Spinal cord (tissue), 10 donors: ENCODE results near the gene KCND2. TPM values are rescaled to one million over a fixed set of nuclear protein-coding genes. Genes with fewer than 3 reads are reported as not detected.
"Not testable (repeated sequence)": the region's sequence is repeated elsewhere in the genome, so short reads cannot be mapped to it uniquely, and the experiment has no call there.

Experiments
- DNase-seq, 6 donors: peaks; one replicate each; pipeline versions ENCODE4 v3.0.0 to v3.0.0-alpha.2; 2013 to 2015; ENCODE audit warnings: low spot score in 6 of 6, low read depth in 4 of 6
- H3K27ac ChIP-seq: one replicate; pipeline ENCODE4 v1.5.1; 2013; ENCODE audit warnings: low read depth, low read length, control low read depth
- H3K27me3 ChIP-seq: one replicate; pipeline ENCODE4 v1.6.1; 2013; ENCODE audit warnings: low read length; ENCODE audit not compliant: control insufficient read depth, insufficient read depth
- H3K36me3 ChIP-seq: one replicate; pipeline ENCODE4 v1.6.1; 2013; ENCODE audit warnings: low read length; ENCODE audit not compliant: control insufficient read depth, insufficient read depth
- H3K4me1 ChIP-seq: one replicate; pipeline ENCODE4 v1.6.1; 2013; ENCODE audit warnings: low read length; ENCODE audit not compliant: control insufficient read depth, insufficient read depth
- H3K4me3 ChIP-seq: one replicate; pipeline ENCODE4 v1.5.1; 2013; ENCODE audit warnings: low read depth, low read length, control low read depth
- H3K9me3 ChIP-seq: one replicate; pipeline ENCODE4 v1.6.1; 2013; ENCODE audit warnings: low read length; ENCODE audit not compliant: control insufficient read depth, insufficient read depth
- WGBS: methylation state at CpG from one replicate; pipeline ENCODE4 v1.1.5; 2013; ENCODE audit warnings: missing lambda C conversion rate; ENCODE audit not compliant: insufficient coverage; 5-methylcytosine and 5-hydroxymethylcytosine counted together
- polyA plus RNA-seq, 2 donors: library from polyadenylated mRNA; unstranded; fragments of 120-200 nt; gene quantifications; one replicate each; pipeline ENCODE4 v1.2.1, GENCODE V29; 2013; ENCODE audit not compliant: insufficient read length in 2 of 2
- total RNA-seq, 2 donors: library from RNA; depleted of rRNA in 1 of 2; stranded (reverse); fragments of 120-200 nt in 1 of 2; fragments of >200 nt in 1 of 2; gene quantifications; one replicate each; pipeline versions ENCODE4 v1.2.3 to v1.2.4, GENCODE V29; 2013 to 2014
- donor health status: healthy.

The KCND2 gene
- total and polyA plus RNA-seq, 4 donors: 25.2 to 86.4 (median 63.4) TPM

GRCh38 chr7:120684463-120684862, 411.5 kb downstream of the KCND2 start:
- 44% methylated on average over 3 of the region's 6 CpGs for WGBS
- H3K27ac ChIP-seq: no peak overlapping the region
- DNase-seq: no peak
- H3K4me3 ChIP-seq: no peak overlapping the region
- no peaks in the 10 kb centered on the region for H3K36me3 ChIP-seq
- H3K9me3 ChIP-seq: no peaks in the 10 kb centered on the region
- no peaks in the 10 kb centered on the region for H3K27me3 ChIP-seq
- H3K4me1 ChIP-seq: no peaks in the 10 kb centered on the region

GRCh38 chr7:120691915-120692314, 418.9 kb downstream of the KCND2 start:
- WGBS: 93% methylated on average over 2 of the region's 2 CpGs
- Histone ChIP-seq H3K4me3 (no peak overlapping the region), H3K9me3 (no peaks in the 10 kb centered on the region), H3K4me1 (no peaks in the 10 kb centered on the region), H3K36me3 (no peaks in the 10 kb centered on the region), H3K27me3 (no peaks in the 10 kb centered on the region), H3K27ac (no peak overlapping the region)
- no peak for DNase-seq

GRCh38 chr7:120695848-120696247, 422.9 kb downstream of the KCND2 start:
- WGBS: no CpG with 5 or more reads among the region's 2 CpGs
- no peak overlapping the region for H3K4me3 ChIP-seq
- no peaks in the 10 kb centered on the region for H3K27me3 ChIP-seq
- no peaks in the 10 kb centered on the region for H3K36me3 ChIP-seq
- no peak overlapping the region for H3K27ac ChIP-seq
- no peaks in the 10 kb centered on the region for H3K4me1 ChIP-seq
- H3K9me3 ChIP-seq: no peaks in the 10 kb centered on the region
- DNase-seq: no peak

GRCh38 chr7:120700796-120701195, 427.8 kb downstream of the KCND2 start:
- H3K4me1 ChIP-seq: no peaks in the 10 kb centered on the region
- no peaks in the 10 kb centered on the region for H3K27me3 ChIP-seq
- H3K9me3 ChIP-seq: no peaks in the 10 kb centered on the region
- H3K4me3 ChIP-seq: no peak overlapping the region
- no CpG with 5 or more reads among the region's 2 CpGs for WGBS
- H3K36me3 ChIP-seq: no peaks in the 10 kb centered on the region
- DNase-seq: no peak
- H3K27ac ChIP-seq: no peak overlapping the region

GRCh38 chr7:120702408-120702807, 429.4 kb downstream of the KCND2 start:
- not testable (repeated sequence) for H3K4me1 ChIP-seq, H3K4me3 ChIP-seq, H3K36me3 ChIP-seq, H3K27ac ChIP-seq, H3K9me3 ChIP-seq, H3K27me3 ChIP-seq, DNase-seq
- WGBS: no CpG with 5 or more reads among the region's 1 CpG

GRCh38 chr7:120703585-120704240, 430.7 kb downstream of the KCND2 start:
- H3K9me3 ChIP-seq: no peaks in the 10 kb centered on the region
- WGBS: no CpG with 5 or more reads among the region's 3 CpGs
- H3K27me3 ChIP-seq: no peaks in the 10 kb centered on the region
- no peak overlapping the region for H3K4me3 ChIP-seq
- H3K36me3 ChIP-seq: no peaks in the 10 kb centered on the region
- DNase-seq: no peak
- H3K27ac ChIP-seq: no peak overlapping the region
- H3K4me1 ChIP-seq: no peaks in the 10 kb centered on the region

- H3K9me3 ChIP-seq: no peaks in the 10 kb centered on the region
- no peak overlapping the region for H3K27ac ChIP-seq
- no peaks in the 10 kb centered on the region for H3K4me1 ChIP-seq
- no CpG with 5 or more reads among the region's 1 CpG for WGBS
- H3K27me3 ChIP-seq: no peaks in the 10 kb centered on the region
- no peak overlapping the region for H3K4me3 ChIP-seq
- DNase-seq: no peak
- H3K36me3 ChIP-seq: no peaks in the 10 kb centered on the region
Observed at GRCh38 chr7:120709252-120709971, 436.4 kb downstream of the KCND2 start.

DNA sequence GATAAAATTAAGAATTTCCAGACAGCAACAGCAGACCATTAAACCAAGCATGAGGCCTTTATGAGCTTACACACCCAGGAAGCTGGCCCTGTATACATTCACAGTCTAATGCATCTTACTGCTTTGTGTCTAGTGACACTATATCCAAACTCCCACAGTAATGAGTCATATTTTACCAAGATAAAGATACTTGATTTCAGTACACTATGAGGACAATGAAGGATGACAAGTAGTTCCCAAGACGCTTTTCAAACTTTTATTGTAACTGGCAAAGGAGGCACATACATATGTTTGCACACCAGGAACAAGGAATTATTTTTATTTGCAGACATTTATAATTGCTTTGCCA, 437.0 kb downstream of the KCND2 start:
- H3K27ac ChIP-seq: no peak overlapping the region
- DNase-seq: peak in 1 of 6 donors; percentile 59
- no peak overlapping the region for H3K4me3 ChIP-seq
- no peaks in the 10 kb centered on the region for H3K9me3 ChIP-seq
- no peaks in the 10 kb centered on the region for H3K4me1 ChIP-seq
- no peaks in the 10 kb centered on the region for H3K27me3 ChIP-seq
- H3K36me3 ChIP-seq: no peaks in the 10 kb centered on the region
- no CpG with 5 or more reads among the region's 1 CpG for WGBS

DNA sequence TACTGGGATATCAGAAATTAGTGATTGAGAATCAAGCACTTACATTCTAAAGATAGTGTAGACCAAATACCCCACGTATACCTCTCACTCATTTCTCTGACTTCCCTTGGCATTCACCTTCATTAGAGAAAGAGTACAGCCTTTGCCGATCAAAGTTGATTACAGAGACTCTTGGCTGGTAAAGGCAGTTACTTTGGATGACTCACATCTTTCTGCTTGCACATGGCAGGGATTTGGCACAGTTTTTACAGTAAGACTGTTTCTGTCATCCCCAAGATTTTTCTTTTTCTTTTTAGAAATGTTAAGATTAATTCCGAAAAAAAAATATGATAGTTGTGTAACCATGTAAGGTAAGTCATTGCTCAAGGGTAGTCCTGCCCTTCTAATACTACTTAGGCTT, 442.0 kb downstream of the KCND2 start:
- no peaks in the 10 kb centered on the region for H3K36me3 ChIP-seq
- no peak overlapping the region for H3K4me3 ChIP-seq
- H3K27ac ChIP-seq: no peak overlapping the region
- 67% methylated on average over 1 of the region's 3 CpGs for WGBS
- no peaks in the 10 kb centered on the region for H3K27me3 ChIP-seq
- DNase-seq: no peak
- no peaks in the 10 kb centered on the region for H3K9me3 ChIP-seq
- no peaks in the 10 kb centered on the region for H3K4me1 ChIP-seq

- H3K27me3 ChIP-seq: no peaks in the 10 kb centered on the region
- H3K4me3 ChIP-seq: no peak overlapping the region
- H3K9me3 ChIP-seq: no peaks in the 10 kb centered on the region
- H3K27ac ChIP-seq: peak overlapping the region; percentile 58
- no peaks in the 10 kb centered on the region for H3K36me3 ChIP-seq
- 20% methylated on average over 1 of the region's 2 CpGs for WGBS
- peaks cover 5% of the 10 kb centered on the region for H3K4me1 ChIP-seq
- DNase-seq: peak in 3 of 6 donors; percentile 35 to 76 (median 60)
Observed at GRCh38 chr7:120716307-120716706, 443.3 kb downstream of the KCND2 start.
